Inferior parietal cortex (tissue), 1 donor: ENCODE measurements around the gene LAMTOR4.
A peak's percentile ranks its signal among the peaks of the same experiment; 100 is the strongest.

Experiments used
- DNase-seq: peaks from one replicate; pipeline ENCODE4 v3.0.0-alpha.2; 2016; ENCODE audit errors: extremely low spot score

Gene LAMTOR4

DNA sequence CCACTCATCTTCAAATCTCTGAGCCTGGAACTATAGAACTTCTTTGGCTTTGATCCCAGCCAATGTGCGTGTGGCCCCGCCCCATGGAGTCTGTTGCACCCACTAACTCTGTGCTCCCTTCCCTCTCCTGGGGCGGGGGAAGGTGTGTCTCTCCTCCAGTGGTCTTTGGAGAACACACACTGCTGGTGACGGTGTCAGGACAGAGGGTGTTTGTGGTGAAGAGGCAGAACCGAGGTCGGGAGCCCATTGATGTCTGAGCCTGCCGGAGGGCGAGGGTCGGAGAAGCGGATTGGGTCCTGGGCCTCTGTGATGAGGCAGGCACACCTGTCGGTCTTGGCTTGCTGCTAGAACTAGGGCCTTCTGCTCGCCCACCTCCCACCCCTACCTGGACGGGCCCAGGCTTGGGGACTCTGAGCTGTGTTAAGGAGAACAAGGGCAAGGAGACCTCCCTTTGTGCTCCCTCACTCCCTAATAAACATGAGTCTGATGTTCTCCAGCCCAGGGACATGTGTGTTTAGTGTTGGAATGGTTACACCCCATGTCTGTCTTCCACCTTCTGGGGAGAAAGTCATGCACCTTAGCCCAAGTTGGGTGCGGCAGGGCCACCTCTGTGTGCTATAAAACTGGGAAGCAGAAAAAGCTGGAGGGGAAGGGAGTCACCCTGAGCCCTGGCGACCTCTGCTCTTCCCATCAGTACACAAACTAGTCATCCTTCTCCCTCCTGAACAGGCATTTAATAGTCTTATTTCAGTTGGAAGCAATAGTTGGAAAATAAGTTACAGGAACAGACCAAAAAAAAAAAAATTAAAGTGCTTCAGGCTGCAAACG, 5.2 kb downstream of the LAMTOR4 start:
- no peak for DNase-seq

DNA sequence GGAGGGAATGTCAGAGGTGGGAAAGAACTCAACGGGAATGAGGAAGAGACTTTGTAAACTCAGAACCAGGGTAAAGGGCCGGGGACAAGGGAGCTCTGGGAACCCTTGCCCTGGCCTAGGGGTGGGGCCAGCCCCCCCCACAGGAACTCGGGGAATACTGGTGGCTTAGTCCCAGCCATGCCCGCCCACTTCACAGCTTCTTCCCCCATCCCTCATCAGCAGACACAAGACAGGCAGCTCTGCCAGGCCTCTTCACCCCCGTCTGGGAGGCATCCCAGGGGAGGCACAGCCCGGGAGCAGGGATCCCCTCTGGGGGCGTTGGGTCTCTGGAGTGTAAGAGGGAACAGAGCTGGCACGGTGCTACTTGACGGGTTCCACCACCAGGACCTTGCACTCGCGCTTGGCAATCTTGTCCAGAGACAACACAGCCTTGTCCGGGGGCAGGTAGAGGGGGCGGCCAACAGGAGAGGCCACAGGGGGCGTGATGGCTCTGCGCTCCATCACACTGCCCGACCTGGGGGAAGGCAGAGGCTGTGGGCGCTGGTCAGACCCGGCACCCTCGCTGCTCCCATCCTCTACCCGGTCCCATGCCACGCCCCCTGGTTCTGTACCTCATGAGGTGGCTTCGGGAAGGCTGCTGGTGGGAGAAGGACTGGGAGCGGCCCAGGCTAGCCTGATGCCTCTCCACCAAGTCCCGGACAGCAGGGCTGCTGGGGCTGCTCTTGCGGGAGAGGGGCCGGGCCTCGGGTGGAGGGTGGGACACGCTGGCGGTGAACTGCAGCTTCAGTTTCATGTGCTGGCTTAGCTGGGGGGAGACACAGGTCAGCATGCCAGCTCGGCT, 6.2 kb downstream of the LAMTOR4 start:
- DNase-seq: no peak

DNA sequence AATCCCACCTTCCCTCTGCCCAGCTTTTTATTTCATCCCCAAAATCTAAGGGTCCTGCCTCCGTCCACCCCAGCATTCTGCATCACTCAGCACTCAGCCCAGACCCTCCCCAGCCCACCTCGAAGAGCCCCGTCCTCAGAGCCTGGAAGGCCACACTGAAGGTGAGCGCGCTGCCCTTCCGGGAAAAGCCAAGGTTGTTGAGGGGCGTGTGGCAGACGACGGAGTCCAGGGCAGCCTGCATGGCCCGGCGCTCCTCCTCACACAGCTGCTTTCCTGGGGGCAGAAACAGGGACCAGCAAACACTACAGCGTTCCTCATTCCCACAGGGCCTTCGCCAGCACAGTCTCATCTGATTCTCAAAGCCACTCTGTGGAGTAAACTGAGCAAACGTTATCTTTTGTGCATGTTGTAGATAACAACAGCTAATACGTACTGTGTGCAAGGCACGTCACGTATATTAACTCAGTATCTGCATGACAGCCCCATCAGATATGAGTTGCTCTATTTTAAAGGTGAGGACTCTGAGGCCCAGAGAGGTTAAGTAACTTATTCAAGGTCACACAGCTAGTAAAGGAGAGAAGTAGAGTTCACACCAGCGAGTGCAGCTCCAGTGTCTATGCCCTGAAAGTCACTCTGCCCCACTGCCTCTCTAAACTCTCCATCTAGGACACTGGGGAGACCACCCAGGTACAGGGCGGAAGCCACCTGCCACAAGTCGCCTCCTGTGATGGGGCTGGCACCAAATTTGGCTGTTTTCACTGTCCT, 7.0 kb downstream of the LAMTOR4 start:
- no peak for DNase-seq

DNA sequence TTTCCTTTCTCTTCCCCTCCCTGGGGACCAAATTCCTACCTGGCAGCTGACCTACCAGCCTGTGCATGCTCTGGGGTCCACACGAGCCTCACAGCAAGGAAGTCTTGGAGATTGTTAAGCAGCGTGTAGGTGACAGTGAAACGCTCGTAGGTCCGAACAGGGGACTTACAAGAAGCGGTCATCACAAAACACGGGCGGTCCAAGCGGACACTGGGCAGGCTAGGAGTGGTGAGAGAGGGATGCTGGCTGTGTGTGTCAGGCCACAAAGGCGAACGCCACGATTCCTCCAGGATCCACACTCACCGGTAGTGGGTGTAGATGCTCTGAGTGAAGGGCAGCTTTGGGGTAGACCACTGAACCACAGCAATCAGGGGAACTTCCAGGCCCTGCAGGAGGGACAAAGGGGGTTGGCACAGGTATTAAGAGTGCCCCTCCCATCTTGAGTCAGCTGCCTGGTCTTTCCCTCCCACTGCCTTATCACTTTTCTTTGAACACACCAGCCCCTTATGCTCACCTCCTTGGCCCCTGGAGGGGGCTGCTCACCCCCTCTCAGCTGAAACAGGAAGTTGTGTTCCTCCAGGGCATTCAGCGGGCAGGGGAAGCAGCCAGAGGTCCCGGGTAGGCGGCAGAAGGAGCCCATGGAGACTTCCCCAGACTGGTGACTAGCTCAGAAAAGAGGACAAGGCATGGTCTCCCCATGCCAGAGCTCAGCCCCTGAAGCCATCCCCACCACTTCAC, 7.8 kb downstream of the LAMTOR4 start:
- DNase-seq: no peak

DNA sequence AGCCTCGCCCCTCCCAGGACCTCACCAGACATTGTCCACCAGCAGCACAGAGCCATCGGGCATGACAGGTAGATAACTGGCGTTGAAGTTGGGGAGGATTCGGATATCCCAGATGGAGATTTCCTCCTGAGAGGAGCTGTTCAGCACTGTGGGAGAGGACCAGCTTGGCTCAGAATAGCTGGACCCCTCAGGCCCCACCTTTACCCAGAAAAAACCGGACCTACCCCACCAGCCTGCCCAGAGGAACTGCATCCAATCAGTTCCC, 8.3 kb downstream of the LAMTOR4 start:
- no peak for DNase-seq

DNA sequence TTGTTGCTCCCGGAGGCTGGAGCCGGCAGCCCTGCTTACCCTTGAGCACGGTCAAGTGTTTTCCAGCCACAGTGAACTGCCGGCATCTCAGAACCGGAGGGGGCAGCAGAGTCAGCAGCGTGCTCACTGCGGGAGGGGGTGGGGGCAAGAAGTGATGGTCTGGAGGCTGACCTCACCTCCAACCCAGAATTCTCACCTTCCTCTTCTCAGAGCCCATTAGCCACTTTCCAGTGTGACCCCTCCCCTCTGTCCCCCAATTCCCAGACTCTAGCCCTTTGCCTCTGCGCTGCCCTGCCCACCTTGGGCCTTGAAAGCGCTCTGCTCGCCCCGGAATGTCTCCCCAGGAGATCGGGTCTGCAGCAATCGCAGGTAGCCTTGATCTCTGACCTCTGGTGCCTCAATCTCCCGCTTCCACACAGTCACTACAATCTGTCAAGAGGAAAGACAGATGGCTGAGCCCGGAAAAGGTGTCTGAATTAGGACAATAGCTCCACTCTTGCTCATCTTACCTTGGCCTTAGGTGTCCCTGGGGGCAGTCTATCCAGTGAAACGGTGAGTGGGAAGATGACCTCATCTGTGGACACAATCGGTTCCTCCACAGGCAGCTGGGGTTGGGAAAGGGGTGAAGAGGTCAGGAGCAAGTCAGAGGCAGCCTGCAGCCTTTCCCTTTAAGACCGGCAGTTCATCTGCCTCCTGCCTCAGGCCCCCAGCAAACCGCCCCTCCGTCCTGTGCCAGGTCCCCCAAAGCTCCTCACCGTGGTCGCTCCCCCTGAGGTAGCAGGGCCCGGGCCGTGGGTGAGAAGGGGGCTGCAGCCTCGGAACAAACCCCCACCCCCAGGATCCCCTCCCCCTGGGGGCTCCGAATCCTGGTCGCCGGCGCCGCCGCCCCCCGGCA, 8.9 kb downstream of the LAMTOR4 start:
- no peak for DNase-seq

DNA sequence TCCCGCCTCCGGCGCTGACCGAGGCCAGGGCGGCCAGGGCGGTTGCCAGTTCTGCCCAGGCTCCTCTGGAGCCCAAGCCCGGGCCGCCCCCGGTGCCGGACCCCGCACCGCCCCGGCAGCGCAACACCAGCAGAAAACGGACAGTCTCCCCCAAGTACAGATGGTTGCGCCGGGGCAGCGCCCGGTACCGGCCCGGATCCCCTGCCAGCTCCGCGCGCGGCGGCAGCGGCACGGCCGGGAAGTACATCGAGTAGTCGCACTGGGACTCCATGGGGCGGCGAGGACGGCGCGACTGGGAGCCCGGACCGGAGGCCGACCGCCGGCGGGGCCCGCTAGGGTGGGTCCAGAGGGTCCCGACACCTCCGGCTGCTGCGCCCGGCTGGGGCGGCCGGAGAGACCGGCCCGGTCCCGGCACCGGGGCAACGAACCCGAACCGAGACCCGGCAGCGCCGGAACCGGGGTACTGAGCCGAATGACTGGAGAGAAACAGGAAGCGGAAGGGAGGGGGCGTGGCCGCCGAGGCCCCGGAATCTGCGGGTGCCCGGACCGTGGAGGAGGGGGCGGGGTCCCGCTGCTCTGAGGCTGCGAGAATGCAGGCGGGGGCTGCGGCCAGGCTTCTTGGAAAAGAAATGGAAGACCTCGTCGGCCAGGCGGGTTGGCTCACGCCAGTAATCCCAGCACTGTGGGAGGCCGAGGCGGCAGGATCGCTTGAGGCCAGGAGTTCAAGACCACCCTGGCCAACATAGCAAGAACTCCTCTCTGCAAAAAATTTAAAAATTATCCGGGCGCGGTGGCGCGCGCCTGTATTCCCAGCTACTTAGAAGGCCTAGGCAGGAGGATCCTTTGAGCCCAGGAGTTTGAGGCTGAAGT, 9.7 kb downstream of the LAMTOR4 start, which contains the start of gene TRAPPC14:
TRAPPC14 (minus strand) TSS at position 495 of the 870 bp plus-strand sequence; CDS start at position 271, 224 bp downstream.
- peak; percentile 83 for DNase-seq

DNA sequence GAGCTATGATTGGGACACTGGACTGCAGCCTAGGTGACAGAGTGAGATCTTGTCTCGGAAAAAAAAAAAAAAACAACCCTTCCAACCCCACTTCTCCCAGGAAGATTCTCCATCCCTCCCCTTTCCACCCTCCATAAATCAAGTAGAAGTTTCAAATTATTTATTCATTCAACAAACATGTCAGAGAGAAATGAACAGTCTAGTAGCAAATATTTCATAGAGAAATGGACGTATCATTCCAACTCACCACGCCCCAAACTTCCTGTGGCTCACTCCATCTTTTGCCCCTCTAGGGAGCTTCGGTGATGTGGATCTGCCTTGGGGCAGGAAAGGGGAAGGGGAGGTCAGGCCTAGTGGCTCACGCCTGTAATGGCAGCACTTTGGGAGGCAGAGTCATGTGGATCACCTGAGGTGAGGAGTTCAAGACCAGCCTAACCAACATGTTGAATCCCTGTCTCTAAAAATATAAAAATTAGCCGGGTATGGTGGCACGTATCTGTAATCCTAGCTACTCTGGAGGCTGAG, 10.4 kb downstream of the LAMTOR4 start:
- no peak for DNase-seq

DNA sequence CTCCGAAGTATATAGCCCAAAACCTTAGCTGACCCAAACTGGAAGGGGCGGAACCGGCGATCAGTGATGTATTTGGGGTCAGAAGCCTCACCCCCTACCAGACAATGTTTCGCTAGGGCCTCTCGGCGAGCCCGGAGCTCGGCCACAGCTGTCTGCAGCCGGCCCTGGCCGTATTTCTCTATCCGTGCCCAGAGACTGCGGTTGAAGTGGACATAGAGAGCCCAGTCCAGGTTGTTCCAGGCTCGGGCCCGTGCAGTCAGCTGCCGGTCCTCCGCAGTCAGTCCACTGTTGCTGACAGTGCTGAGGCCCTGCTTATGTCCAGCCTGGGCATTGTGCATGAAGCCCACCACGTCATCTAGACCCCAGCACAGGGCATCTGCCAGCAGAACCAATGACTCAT, 11.3 kb downstream of the LAMTOR4 start:
- DNase-seq: no peak

DNA sequence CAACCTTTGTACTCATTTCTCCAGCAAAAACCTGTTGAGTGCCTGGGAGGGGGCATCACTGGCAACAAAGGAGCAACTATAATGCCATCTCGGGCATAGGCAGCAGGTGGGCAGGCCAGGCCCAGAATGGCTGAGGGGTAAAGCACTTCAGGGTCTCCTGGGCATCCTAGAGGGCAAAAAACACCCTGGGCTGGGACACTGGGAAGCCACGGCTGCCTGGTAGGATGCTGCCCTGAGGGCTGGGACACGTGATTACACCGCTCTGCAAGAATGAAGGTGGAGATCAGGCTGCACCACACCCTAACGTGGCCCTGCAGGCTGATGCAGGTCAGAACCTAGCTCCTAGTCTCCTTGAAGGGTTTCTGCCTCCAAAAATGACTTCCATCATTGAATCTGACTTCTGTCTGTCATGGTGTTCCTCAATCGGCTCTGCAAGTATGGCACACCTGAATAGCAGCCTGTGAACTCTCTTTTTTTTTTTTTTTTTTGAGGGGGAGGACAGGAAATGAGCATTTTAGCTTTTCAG, 14.4 kb downstream of the LAMTOR4 start:
- DNase-seq: no peak

DNA sequence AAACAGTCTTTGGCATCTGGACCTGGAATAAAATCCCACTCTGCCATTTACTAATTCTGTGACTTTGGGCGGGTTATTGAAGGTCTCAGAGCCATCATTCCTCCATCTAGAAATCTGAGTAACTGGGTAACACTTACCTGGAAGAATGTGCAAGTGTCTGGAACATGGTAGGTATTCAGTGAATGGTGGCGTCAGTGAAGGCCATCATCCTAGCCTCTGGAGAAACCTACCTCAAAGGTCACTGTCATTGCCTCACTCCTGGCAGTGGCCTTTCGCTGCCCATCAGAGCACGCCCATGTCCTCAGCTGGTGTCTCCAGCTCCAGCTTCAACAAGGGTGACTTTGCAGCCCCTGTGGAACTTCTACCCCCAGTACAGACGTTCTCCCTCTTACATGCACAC, 15.2 kb downstream of the LAMTOR4 start:
- DNase-seq: no peak

DNA sequence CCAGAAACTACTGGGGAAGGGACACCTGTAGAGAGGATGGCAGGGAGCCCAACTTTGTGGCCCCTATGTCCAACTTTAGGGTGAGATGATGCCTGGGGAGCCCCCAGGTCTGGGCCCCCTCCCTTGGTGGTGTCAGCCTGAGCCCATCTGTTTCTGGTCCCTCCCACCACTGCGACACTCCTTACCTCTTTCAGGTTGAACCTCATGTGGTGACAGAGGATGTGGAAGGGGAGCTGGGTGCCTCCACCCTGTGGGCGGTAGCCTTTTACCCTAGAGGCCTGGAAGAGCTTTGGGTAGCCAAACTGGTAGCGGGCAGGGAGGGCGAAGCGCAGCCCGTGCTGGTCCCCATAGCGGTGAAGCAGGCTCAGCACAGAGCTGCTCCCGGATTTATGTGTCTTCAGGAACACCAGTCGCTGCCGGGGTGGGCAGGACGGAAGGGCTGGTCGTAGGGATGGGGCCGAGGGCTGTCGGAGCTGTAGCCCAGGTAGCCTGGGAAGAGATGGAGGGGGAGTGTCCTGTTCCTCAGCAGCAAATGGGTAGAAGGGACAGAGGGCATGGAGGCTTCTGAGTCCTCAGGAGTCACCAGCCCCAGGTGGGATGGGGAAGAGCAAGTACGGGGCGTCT, 17.7 kb downstream of the LAMTOR4 start:
- no peak for DNase-seq

DNA sequence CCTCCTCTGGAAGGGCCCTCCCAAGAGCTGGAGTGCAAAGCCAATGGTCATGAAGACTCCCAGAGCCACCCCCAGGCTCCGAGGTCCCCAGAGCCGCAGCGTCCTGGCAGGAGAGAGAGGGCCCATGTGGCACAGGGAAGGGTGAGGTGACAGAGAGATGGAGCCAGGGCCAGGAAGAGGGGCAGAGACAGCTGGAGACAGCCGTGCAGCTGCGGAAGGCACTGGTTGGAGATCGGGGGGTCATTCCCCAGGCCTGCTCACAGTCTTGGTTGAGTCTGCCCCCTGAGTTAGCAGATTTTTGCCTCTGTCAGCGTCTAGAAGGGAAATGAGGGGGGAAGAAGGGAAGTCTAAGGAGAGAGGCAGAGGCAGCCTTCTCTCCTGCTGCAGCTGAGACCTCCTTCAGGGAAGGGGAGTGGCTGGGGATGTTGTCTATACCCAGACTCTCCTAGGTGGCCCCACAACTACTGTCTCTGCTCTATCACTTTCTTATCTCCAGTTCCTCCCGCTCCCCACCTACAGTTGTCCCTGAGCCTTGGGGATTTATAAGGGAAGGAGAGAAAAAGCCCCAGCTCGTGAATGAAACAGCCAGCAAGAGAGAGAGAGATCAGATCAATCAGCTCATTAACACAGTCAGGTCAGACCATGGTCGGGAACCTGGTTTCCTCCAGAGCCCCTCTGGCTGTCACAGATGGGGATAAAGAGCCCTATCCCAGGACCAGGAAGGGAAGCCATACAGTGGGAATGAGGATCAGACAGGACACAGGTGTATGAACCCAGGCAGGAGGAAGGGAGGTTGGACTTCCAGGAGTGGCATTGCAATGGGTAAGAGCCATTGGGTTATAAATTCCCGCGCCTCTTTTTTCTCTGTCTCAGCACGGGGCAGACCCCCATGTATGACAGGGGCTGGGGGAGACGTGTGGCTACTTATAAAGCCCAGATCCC, 18.5 kb downstream of the LAMTOR4 start:
- DNase-seq: no peak

DNA sequence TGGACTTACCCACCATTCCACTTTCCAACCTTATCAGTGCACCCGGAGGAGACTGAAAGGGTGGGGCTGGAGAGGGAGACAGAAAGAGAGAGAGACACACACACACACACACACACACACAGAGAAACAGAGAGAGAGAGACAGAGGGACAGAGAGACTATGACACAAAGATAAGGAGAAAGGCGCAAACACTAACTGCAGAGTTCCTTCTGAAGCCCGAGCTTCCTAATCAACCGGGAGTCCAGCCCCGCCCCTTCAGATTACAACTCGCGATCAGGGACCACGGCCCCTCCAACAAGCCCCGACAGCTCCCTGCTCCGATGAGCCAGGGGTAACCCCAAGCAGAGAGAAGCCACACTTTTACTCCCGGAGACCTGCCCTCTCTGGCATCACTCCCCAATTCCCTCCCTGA, 19.2 kb downstream of the LAMTOR4 start:
- no peak for DNase-seq

DNA sequence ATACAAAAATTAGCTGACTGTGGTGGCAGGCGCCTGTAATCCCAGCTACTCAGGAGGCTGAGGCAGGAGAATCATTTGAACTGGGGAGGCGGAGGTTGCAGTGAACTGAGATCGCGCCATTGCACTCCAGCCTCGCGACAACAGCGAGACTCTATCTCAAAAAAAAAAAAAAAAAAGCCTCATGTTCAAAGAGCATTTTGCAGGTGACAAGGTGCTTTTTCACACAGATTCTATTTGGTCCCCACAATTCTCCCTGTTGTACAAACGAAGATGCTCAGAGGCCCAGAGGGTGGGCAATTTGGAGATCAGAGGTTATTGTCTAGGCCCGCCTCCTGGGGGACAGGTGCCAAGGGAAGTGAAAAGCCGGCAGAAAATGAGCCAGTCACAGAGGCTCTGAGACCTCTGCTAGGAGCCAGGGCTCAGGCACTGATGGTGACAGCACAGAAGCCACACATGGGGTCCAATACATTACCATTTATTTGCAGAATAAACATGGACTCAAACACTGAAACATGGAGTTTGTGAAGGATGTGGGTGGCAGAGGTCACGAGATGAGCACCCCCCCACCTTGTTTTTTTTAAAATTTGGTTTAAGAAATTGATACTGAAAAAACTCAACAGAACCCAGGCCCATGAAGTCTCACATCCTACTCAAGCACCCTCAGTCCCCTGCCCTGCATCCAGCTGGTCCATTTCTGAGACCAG, 20.6 kb downstream of the LAMTOR4 start:
- no peak for DNase-seq

DNA sequence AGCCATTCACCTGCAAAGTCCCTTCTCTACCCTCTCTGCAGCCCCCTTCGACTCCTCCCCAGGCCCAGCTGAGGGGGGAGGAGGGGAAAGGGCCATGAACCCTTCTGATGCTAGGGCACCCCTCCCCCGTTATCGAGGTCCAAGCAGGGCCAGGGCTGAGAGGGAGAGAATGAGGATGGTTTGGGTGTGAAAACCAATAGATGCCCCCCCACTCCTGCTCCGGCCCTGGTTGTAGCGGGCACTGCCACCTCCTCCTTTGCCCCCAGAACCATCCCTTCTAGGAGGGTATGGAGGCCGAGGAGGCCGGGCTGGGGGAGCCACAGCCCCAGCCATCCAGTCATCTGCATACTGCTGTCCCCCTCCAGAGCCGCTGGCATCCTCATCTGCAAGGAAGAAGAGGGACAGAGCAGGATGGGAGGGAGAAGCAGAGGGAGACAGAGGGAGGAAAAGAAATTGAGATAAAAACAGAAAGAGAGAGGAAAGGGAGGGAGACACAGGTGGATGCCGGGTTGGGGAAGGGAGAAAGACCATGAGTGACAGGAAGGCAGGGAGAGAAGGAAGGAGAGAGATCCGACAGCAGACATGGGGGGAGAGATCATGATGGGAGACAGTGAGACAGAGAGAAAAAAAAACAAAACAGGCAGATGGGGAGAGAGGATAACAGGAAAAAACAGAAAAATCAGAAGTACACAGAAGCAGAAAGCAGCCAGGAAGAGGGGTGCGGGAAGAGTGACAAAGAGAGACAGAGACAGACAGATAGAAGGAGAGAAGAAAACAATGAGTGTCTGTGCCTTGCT, 21.6 kb downstream of the LAMTOR4 start:
- no peak for DNase-seq
